IMR-90 (cell line): ENCODE data around the gene SELP. TPM values are rescaled to one million over a fixed set of nuclear protein-coding genes. Genes with fewer than 3 reads are reported as not detected.

Source experiments
- ATAC-seq: fragments of 200-7000 bp; cut with Tn5 transposase; 2 replicates; pipeline ENCODE4 v1.9.1; 2020; ENCODE audit warnings: low read depth, mild to moderate bottlenecking, moderate library complexity
- BruUV-seq: library from RNA; stranded (reverse); fragments of 400-500 nt; replicated peaks from 2 replicates; lab custom pipeline; 2021; lab: Mats Ljungman, UMichigan
- CTCF ChIA-PET: fragments of 300-600 bp; formaldehyde crosslinking; extraction: SDS; loops from one replicate; lab custom pipeline; 2021; ENCODE audit warnings: antibody characterized with exemption; lab: Yijun Ruan, JAX
- POLR2A ChIA-PET: fragments of 300-600 bp; sonication (Branson Sonifier 250); formaldehyde crosslinking; loops from one replicate; lab custom pipeline; 2022; ENCODE audit warnings: antibody characterized with exemption; ENCODE audit not compliant: unreplicated experiment; lab: Charles Lee
- DNase-seq: peaks from one replicate; pipeline ENCODE4 v3.0.0; 2013
- H2AFZ ChIP-seq: replicated peaks from 2 replicates; pipeline ENCODE3; 2013; ENCODE audit warnings: low read length, mild to moderate bottlenecking; ENCODE audit not compliant: poor library complexity
- H2AK5ac ChIP-seq: 2 replicates; pipeline ENCODE4 v1.6.1; 2013; ENCODE audit warnings: low read depth, low read length, inconsistent platforms
- H2AK9ac ChIP-seq: replicated peaks from 2 replicates; pipeline ENCODE3; 2013; ENCODE audit warnings: mild to moderate bottlenecking, low read depth, low read length, moderate library complexity; ENCODE audit not compliant: poor library complexity
- H2BK120ac ChIP-seq: 2 replicates; pipeline ENCODE4 v1.6.1; 2013; ENCODE audit warnings: low read depth, low read length, inconsistent platforms
- H2BK15ac ChIP-seq: 3 replicates; pipeline ENCODE4 v1.6.1; 2013; ENCODE audit warnings: low read depth, low read length, inconsistent platforms
- H2BK20ac ChIP-seq: 2 replicates; pipeline ENCODE4 v1.6.1; 2013; ENCODE audit warnings: low read depth, mild to moderate bottlenecking, inconsistent platforms, low read length, moderate library complexity
- H2BK5ac ChIP-seq: 2 replicates; pipeline ENCODE4 v1.6.1; 2013; ENCODE audit warnings: mild to moderate bottlenecking, low read depth, low read length, inconsistent platforms; ENCODE audit not compliant: poor library complexity, severe bottlenecking
- H3K14ac ChIP-seq: replicated peaks from 2 replicates; pipeline ENCODE4 v1.6.1; 2013; ENCODE audit warnings: low read depth, low read length, inconsistent platforms
- H3K18ac ChIP-seq: 2 replicates; pipeline ENCODE4 v1.6.1; 2013; ENCODE audit warnings: low read depth, low read length, control low read depth
- H3K23ac ChIP-seq: 2 replicates; pipeline ENCODE4 v1.6.1; 2013; ENCODE audit warnings: low read depth, low read length, inconsistent platforms
- H3K27ac ChIP-seq: 2 replicates; pipeline ENCODE4 v1.5.1; 2013; ENCODE audit warnings: mild to moderate bottlenecking, control low read depth, low read length; ENCODE audit not compliant: insufficient read depth
- H3K27me3 ChIP-seq: 2 replicates; pipeline ENCODE4 v1.6.1; 2013; ENCODE audit warnings: low read length; ENCODE audit not compliant: control insufficient read depth, insufficient read depth
- H3K36me3 ChIP-seq: 2 replicates; pipeline ENCODE4 v1.6.1; 2013; ENCODE audit warnings: low read length, mixed read lengths; ENCODE audit not compliant: control insufficient read depth, insufficient read depth
- H3K4ac ChIP-seq: 2 replicates; pipeline ENCODE4 v1.6.1; 2013; ENCODE audit warnings: low read depth, low read length, inconsistent platforms
- H3K4me1 ChIP-seq: 2 replicates; pipeline ENCODE4 v1.6.1; 2013; ENCODE audit warnings: low read length, mixed read lengths; ENCODE audit not compliant: control insufficient read depth, insufficient read depth
- H3K4me2 ChIP-seq: 2 replicates; pipeline ENCODE4 v1.6.1; 2013; ENCODE audit warnings: low read depth, mild to moderate bottlenecking, control low read depth, low read length, moderate library complexity
- H3K4me3 ChIP-seq: 2 replicates; pipeline ENCODE4 v1.5.1; 2013; ENCODE audit warnings: low read depth, mild to moderate bottlenecking, control low read depth, low read length, moderate library complexity; ENCODE audit not compliant: insufficient read depth
- H3K56ac ChIP-seq: 2 replicates; pipeline ENCODE4 v1.6.1; 2013; ENCODE audit warnings: low read length, inconsistent platforms; ENCODE audit not compliant: insufficient read depth; ENCODE audit errors: extremely low read depth
- H3K79me1 ChIP-seq, 2 experiments: 2 replicates each; pipeline ENCODE4 v1.6.1; 2013; ENCODE audit warnings: low read length in 2 of 2, inconsistent platforms in 1 of 2, low read depth in 1 of 2
- H3K9ac ChIP-seq: 2 replicates; pipeline ENCODE4 v1.6.1; 2013; ENCODE audit warnings: low read depth, low read length, control low read depth
- H3K9me1 ChIP-seq: 2 replicates; pipeline ENCODE4 v1.6.1; 2013; ENCODE audit warnings: low read length, inconsistent platforms; ENCODE audit not compliant: insufficient read depth
- H3K9me3 ChIP-seq: 2 replicates; pipeline ENCODE4 v1.6.1; 2013; ENCODE audit warnings: low read length; ENCODE audit not compliant: control insufficient read depth, insufficient read depth
- H4K20me1 ChIP-seq: 2 replicates; pipeline ENCODE4 v1.6.1; 2013; ENCODE audit warnings: low read length, inconsistent platforms; ENCODE audit not compliant: insufficient read depth
- H4K5ac ChIP-seq: 2 replicates; pipeline ENCODE4 v1.6.1; 2013; ENCODE audit warnings: mild to moderate bottlenecking, low read depth, low read length, control low read depth
- H4K8ac ChIP-seq, 2 experiments: 2 replicates each; pipeline ENCODE4 v1.6.1; 2013; ENCODE audit warnings: low read depth in 2 of 2, low read length in 2 of 2, control low read depth in 1 of 2, inconsistent platforms in 1 of 2
- H4K91ac ChIP-seq: 2 replicates; pipeline ENCODE4 v1.6.1; 2013; ENCODE audit warnings: low read depth, low read length, inconsistent platforms; ENCODE audit not compliant: insufficient read depth
- BHLHE40 ChIP-seq: fragments of 150-350 bp; IDR thresholded peaks from 2 replicates; pipeline ENCODE4 v1.6.1; 2016; ENCODE audit warnings: mild to moderate bottlenecking, low read depth, low read length
- CEBPB ChIP-seq: IDR thresholded peaks from 2 replicates; pipeline ENCODE4 v1.6.1; 2012; ENCODE audit warnings: low read depth, low read length, improper control_type of control experiment
- CHD1 ChIP-seq: IDR thresholded peaks from 2 replicates; pipeline ENCODE4 v1.6.1; 2012; ENCODE audit warnings: low read depth, low read length, improper control_type of control experiment
- SMC3 ChIP-seq: fragments of 150-350 bp; IDR thresholded peaks from 2 replicates; pipeline ENCODE4 v1.6.1; 2016; ENCODE audit warnings: low read depth, mild to moderate bottlenecking, antibody characterized with exemption, low read length, moderate library complexity
- WGBS, 2 experiments: methylation state at CpG; one replicate each; pipeline versions ENCODE4 v1.1.5 to v1.1.7; 2013; ENCODE audit warnings: missing lambda C conversion rate in 2 of 2; ENCODE audit not compliant: insufficient read length in 1 of 2; ENCODE audit errors: extremely low coverage in 2 of 2; 5-methylcytosine and 5-hydroxymethylcytosine counted together
- dilution Hi-C: fragments of 300-500 bp; cut with HindIII; formaldehyde crosslinking; loops from one replicate; pipeline ENCODE4 v1.14.3; 2018; ENCODE audit warnings: low sequenced_read_pairs; ENCODE audit not compliant: unreplicated experiment
- in situ Hi-C: fragments of 300-500 bp; cut with MboI; formaldehyde crosslinking; loops from 3 replicates; pipeline ENCODE4 v1.14.3; 2019; ENCODE audit warnings: low sequenced_read_pairs, inconsistent platforms, mixed read lengths
- intact Hi-C: fragments of 100-400 bp; cut with micrococcal nuclease; formaldehyde crosslinking; loops from 2 replicates; pipeline ENCODE4 v1.10.0; 2022
- polyA plus RNA-seq, 3 experiments: library from polyadenylated mRNA; depleted of rRNA; stranded (reverse); fragments of >200 nt; gene quantifications; 2 replicates each; pipeline ENCODE4 v1.2.3, GENCODE V29; 2012; ENCODE audit warnings: low replicate concordance in 1 of 3
- total RNA-seq: library from RNA; depleted of rRNA; stranded (reverse); fragments of >200 nt; gene quantifications from 2 replicates; pipeline ENCODE4 v1.2.3, GENCODE V29; 2012
- TF ChIP-seq, protein P1 (sequence below): conservative IDR thresholded peaks from 2 replicates; pipeline ENCODE4 v1.5.1; 2012; ENCODE audit warnings: mild to moderate bottlenecking, low read depth, low read length, improper control_type of control experiment
- TF ChIP-seq, protein P2 (sequence below): fragments of 150-350 bp; IDR thresholded peaks from 2 replicates; pipeline ENCODE4 v1.6.1; 2017; ENCODE audit warnings: mild to moderate bottlenecking, antibody characterized with exemption, low read length, low read depth
- TF ChIP-seq, protein P3 (sequence below): fragments of 150-350 bp; IDR thresholded peaks from 2 replicates; pipeline ENCODE4 v1.6.1; 2016; ENCODE audit warnings: low read depth, mild to moderate bottlenecking, low read length, moderate library complexity, borderline replicate concordance

The SELP gene
- total and polyA plus RNA-seq, 2 of the 4 experiments (the other 2 are of a cell fraction) = not detected

DNA sequence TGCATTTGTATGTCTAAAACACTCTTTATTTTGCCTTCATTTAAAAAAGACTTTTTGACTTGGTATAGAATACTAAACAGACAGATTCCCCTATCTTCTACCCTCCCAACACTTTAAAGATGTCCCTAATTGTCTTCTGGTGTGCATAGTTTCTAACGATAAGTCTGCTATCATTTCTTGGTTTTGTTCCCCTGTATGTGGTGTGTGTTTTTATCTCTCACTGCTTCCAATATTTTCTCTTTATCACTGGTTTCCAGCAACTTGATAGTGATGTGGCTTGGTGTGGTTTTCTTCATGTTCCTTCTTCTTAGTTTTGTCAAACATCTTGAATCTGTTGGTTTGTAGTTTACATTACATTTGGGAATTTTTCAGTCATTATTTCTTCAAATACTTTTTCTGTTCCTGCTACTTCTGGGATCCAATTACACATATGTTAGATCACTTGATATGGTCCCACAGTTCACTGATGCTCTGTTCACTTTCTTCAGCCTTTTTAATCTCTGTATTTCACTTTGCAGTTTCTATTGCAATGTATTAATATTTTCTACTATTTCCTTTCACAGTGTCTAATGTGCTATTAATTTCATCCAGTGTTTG, 66.8 kb downstream of the SELP start:
- in situ Hi-C loops (no loop called here), dilution Hi-C loops (no loop called here), intact Hi-C loops (no loop called here)
- Histone ChIP-seq H3K23ac (no peak overlapping the region), H3K79me1 (no peaks in the 10 kb centered on the region), H3K9ac (no peak overlapping the region), H2AFZ (no peak overlapping the region), H4K20me1 (no peaks in the 10 kb centered on the region), H2AK5ac (no peak overlapping the region), H3K27me3 (no peaks in the 10 kb centered on the region), H4K91ac (no peak overlapping the region), H2BK15ac (no peak overlapping the region), H2AK9ac (no peak overlapping the region), H3K4me3 (no peak overlapping the region), H3K4me2 (no peak overlapping the region), H3K27ac (no peak overlapping the region), H3K9me1 (no peaks in the 10 kb centered on the region), H3K14ac (no peak overlapping the region), H2BK120ac (no peak overlapping the region), H4K5ac (no peak overlapping the region), H3K56ac (no peak overlapping the region), H2BK20ac (no peak overlapping the region), H3K36me3 (no peaks in the 10 kb centered on the region), H3K4ac (no peak overlapping the region), H4K8ac (no peak overlapping the region), H2BK5ac (no peak overlapping the region), H3K18ac (no peak overlapping the region), H3K9me3 (no peaks in the 10 kb centered on the region), H3K4me1 (no peaks in the 10 kb centered on the region)
- TF ChIP-seq CHD1 (no peak), BHLHE40 (no peak), CEBPB (no peak), SMC3 (no peak)
- TF ChIP-seq, protein P1, sequence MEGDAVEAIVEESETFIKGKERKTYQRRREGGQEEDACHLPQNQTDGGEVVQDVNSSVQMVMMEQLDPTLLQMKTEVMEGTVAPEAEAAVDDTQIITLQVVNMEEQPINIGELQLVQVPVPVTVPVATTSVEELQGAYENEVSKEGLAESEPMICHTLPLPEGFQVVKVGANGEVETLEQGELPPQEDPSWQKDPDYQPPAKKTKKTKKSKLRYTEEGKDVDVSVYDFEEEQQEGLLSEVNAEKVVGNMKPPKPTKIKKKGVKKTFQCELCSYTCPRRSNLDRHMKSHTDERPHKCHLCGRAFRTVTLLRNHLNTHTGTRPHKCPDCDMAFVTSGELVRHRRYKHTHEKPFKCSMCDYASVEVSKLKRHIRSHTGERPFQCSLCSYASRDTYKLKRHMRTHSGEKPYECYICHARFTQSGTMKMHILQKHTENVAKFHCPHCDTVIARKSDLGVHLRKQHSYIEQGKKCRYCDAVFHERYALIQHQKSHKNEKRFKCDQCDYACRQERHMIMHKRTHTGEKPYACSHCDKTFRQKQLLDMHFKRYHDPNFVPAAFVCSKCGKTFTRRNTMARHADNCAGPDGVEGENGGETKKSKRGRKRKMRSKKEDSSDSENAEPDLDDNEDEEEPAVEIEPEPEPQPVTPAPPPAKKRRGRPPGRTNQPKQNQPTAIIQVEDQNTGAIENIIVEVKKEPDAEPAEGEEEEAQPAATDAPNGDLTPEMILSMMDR = no peak
- TF ChIP-seq, protein P2, sequence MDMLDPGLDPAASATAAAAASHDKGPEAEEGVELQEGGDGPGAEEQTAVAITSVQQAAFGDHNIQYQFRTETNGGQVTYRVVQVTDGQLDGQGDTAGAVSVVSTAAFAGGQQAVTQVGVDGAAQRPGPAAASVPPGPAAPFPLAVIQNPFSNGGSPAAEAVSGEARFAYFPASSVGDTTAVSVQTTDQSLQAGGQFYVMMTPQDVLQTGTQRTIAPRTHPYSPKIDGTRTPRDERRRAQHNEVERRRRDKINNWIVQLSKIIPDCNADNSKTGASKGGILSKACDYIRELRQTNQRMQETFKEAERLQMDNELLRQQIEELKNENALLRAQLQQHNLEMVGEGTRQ = no peak
- TF ChIP-seq, protein P3, sequence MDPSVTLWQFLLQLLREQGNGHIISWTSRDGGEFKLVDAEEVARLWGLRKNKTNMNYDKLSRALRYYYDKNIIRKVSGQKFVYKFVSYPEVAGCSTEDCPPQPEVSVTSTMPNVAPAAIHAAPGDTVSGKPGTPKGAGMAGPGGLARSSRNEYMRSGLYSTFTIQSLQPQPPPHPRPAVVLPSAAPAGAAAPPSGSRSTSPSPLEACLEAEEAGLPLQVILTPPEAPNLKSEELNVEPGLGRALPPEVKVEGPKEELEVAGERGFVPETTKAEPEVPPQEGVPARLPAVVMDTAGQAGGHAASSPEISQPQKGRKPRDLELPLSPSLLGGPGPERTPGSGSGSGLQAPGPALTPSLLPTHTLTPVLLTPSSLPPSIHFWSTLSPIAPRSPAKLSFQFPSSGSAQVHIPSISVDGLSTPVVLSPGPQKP = no peak
- BruUV-seq = no TSS peak
- no peak for ATAC-seq
- ChIA-PET POLR2A (no interaction called here), CTCF (no interaction called here)
- DNase-seq = no peak
- WGBS, 2 experiments = no CpG with 5 or more reads among the region's 1 CpG
